ENCODE data around the gene NPM1.

The NPM1 gene

GRCh38 chr5:171453056-171453725, 65.5 kb downstream of the NPM1 start:
- no peak for DNase-seq (ENCODE audit: low read depth in 2 of 2)

GRCh38 chr5:171453988-171454387, 66.3 kb downstream of the NPM1 start:
- no peak overlapping the region for H3K4me3 ChIP-seq (replicated peaks in 1 of 2; ENCODE audit: low read depth in 2 of 2, low read length in 2 of 2)
- no peak for TF ChIP-seq CTCF (IDR thresholded peaks at IDR 0.05; ENCODE audit: low read depth, low read length)
- DNase-seq (ENCODE audit: low read depth in 2 of 2), result no peak

More at GRCh38 chr5:171453056-171453725, 65.5 kb downstream of the NPM1 start:
- H3K4me3 ChIP-seq (replicated peaks in 1 of 2; ENCODE audit: low read depth in 2 of 2, low read length in 2 of 2), result no peak overlapping the region
- no peak for TF ChIP-seq CTCF (IDR thresholded peaks at IDR 0.05; ENCODE audit: low read depth, low read length)

- no peak overlapping the region for H3K4me3 ChIP-seq (replicated peaks in 1 of 2; ENCODE audit: low read depth in 2 of 2, low read length in 2 of 2)
- no peak for DNase-seq (ENCODE audit: low read depth in 2 of 2)
- TF ChIP-seq CTCF (IDR thresholded peaks at IDR 0.05; ENCODE audit: low read depth, low read length), result no peak
These were observed 66.9 kb downstream of the NPM1 start for GRCh38 chr5:171454549-171454948.

GRCh38 chr5:171455522-171455921, 67.9 kb downstream of the NPM1 start:
- no peak for TF ChIP-seq CTCF (IDR thresholded peaks at IDR 0.05; ENCODE audit: low read depth, low read length)
- DNase-seq (ENCODE audit: low read depth in 2 of 2), result no peak
- no peak overlapping the region for H3K4me3 ChIP-seq (replicated peaks in 1 of 2; ENCODE audit: low read depth in 2 of 2, low read length in 2 of 2)

GRCh38 chr5:171457208-171457981, 69.7 kb downstream of the NPM1 start:
- no peak for TF ChIP-seq CTCF (IDR thresholded peaks at IDR 0.05; ENCODE audit: low read depth, low read length)
- H3K4me3 ChIP-seq (replicated peaks in 1 of 2; ENCODE audit: low read depth in 2 of 2, low read length in 2 of 2), result no peak overlapping the region
- DNase-seq (ENCODE audit: low read depth in 2 of 2), result no peak

GRCh38 chr5:171459839-171460238, 72.2 kb downstream of the NPM1 start:
- no peak for TF ChIP-seq CTCF (IDR thresholded peaks at IDR 0.05; ENCODE audit: low read depth, low read length)
- no peak for DNase-seq (ENCODE audit: low read depth in 2 of 2)
- no peak overlapping the region for H3K4me3 ChIP-seq (replicated peaks in 1 of 2; ENCODE audit: low read depth in 2 of 2, low read length in 2 of 2)

Measured in cardiac fibroblast (primary cell).